ENCODE measurements around the gene LRRC8A.
"Not testable (repeated sequence)": the region's sequence is repeated elsewhere in the genome, so short reads cannot be mapped to it uniquely, and the experiment has no call there.

Gene LRRC8A

DNA sequence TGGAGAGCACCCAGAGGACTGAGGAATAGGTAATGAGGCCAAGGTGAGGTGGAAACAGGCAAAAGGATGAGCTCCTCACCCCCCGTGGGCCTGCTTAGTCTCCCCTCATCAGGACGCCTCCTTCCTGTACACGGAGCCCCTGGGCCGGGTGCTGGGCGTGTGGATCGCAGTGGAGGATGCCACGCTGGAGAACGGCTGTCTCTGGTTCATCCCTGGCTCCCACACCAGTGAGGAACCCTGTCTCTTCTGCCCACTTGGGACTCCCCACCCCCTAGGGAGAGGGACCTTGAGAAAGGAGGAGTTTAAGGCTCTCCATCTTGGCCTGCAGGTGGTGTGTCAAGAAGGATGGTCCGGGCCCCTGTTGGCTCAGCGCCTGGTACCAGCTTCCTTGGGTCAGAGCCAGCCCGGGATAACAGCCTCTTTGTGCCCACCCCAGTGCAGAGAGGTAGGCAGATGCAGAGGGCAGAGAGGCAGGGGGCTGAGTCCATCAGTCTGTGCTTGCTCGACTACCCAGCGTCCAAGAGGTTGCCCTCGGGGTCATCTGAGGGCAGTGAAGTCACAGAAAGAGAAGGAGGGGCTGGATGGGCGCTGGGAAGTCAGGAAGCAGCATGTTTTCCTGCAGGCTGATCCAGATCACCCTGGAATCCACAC lies 58.5 kb downstream of the LRRC8A start:
- no peak for DNase-seq (ENCODE audit: low read depth)
- no peak overlapping the region for H3K4me3 ChIP-seq (ENCODE audit: low read depth, low read length)
- TF ChIP-seq, protein P1, sequence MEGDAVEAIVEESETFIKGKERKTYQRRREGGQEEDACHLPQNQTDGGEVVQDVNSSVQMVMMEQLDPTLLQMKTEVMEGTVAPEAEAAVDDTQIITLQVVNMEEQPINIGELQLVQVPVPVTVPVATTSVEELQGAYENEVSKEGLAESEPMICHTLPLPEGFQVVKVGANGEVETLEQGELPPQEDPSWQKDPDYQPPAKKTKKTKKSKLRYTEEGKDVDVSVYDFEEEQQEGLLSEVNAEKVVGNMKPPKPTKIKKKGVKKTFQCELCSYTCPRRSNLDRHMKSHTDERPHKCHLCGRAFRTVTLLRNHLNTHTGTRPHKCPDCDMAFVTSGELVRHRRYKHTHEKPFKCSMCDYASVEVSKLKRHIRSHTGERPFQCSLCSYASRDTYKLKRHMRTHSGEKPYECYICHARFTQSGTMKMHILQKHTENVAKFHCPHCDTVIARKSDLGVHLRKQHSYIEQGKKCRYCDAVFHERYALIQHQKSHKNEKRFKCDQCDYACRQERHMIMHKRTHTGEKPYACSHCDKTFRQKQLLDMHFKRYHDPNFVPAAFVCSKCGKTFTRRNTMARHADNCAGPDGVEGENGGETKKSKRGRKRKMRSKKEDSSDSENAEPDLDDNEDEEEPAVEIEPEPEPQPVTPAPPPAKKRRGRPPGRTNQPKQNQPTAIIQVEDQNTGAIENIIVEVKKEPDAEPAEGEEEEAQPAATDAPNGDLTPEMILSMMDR (conservative IDR thresholded peaks at IDR 0.05; ENCODE audit: low read depth, low read length) = no peak

- no peak for DNase-seq (ENCODE audit: low read depth)
- TF ChIP-seq, protein P1 (conservative IDR thresholded peaks at IDR 0.05; ENCODE audit: low read depth, low read length) = no peak
- H3K4me3 ChIP-seq (ENCODE audit: low read depth, low read length) = no peak overlapping the region
Measured at GRCh38 chr9:128940946-128941755, 59.2 kb downstream of the LRRC8A start.

GRCh38 chr9:128943832-128944620 lies 62.1 kb downstream of the LRRC8A start:
- TF ChIP-seq, protein P1 (conservative IDR thresholded peaks at IDR 0.05; ENCODE audit: low read depth, low read length) = no peak
- no peak overlapping the region for H3K4me3 ChIP-seq (ENCODE audit: low read depth, low read length)
- DNase-seq (ENCODE audit: low read depth) = no peak

DNA sequence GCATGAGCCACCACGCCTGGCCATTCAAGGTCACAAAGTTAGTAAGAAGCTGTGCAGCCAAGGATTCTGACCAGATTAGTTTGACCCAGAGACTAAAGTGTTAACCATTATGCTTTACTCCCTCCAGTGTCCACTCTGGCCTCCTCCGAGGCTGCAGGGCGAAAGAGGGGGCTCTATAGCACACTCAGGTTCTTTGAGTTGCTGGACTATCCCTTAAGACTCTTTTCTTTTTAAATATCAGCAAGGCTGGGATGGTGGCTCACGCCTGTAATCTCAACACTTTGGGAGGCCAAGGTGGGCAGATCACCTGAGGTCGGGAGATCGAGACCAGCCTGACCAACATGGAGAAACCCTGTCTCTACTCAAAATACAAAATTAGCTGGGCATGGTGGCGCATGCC lies 63.0 kb downstream of the LRRC8A start:
- DNase-seq (ENCODE audit: low read depth); H3K4me3 ChIP-seq (ENCODE audit: low read depth, low read length): not testable (repeated sequence)

DNA sequence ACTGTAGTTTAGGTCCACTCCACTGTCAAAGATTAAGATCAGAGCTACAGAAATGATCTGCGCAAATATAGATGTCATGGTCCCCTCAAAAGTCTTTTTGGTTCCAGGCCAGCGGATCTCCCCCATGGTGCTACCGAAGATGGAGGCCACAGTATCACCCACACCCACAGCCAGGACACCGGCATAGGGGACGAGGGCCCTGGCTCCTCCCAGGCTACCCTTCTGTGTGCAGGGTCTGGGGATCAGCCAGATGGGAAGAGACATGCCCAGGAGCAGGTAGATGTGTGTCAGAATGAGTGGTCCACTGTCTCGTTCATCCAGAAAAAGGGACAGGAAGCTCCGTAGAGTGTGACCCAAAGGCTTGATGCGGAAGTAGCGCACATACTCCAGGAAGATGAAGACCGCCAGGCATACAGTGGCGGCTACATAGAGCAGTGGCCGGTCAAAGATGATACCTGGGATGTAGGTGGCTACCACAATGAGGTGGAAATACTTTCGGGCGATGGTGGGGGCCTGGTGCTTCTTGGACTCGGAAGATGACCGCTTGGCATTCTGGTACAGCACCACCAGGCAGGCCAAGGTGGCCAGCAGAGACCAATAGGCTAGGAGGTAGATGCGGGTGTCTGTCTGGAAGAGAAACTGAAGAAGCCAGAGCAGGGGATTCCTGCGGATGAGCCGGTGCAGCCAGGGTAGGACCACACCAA lies 64.0 kb downstream of the LRRC8A start:
- TF ChIP-seq, protein P1 (conservative IDR thresholded peaks at IDR 0.05; ENCODE audit: low read depth, low read length) = no peak
- no peak for DNase-seq (ENCODE audit: low read depth)
- no peak overlapping the region for H3K4me3 ChIP-seq (ENCODE audit: low read depth, low read length)

DNA sequence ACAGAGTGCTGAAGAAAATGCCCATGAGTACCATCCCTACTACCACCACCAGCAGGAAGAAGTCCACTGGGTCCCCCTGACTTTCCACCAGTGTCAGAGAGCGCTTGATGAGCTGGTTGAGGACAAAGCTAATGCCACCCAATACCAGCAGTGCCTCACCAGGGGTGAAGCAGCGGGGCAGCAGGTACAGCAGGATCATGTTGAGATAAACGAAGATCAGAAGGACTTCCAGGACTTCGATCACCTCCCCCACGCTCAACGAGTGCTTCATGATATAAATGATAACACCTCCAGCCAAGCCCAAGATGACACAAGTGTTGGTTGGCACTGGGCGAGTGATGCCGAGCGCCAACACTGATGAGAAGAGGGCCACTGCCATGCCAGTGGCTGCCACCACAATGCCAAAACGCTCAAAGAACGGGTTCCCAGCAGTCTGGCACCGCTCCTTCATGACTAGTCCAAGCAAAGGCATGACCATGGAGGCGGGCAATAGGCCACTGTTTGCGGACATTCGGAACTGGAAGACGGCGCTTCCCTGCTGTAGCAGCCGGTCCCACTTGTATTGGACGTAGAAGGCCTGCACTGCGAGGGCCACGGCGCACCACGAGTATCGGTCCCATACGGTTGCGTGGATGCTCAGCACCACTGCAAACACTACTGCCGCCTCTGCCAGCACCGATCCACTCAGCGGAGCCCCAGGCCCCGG lies 64.8 kb downstream of the LRRC8A start:
- DNase-seq (ENCODE audit: low read depth) = peak; percentile 47
- peak overlapping the region; percentile 94 for H3K4me3 ChIP-seq (ENCODE audit: low read depth, low read length)
- TF ChIP-seq, protein P1 (conservative IDR thresholded peaks at IDR 0.05; ENCODE audit: low read depth, low read length) = no peak
